Measurements from ENCODE around the gene CHIT1.

Gene CHIT1

GRCh38 chr1:203187689-203188264 lies 41.7 kb downstream of the CHIT1 start:
- peak; percentile 49 for DNase-seq (ENCODE audit: low spot score)

- peak; percentile 52 for DNase-seq (ENCODE audit: low spot score)
Observed at GRCh38 chr1:203187304-203187685, 42.2 kb downstream of the CHIT1 start.

GRCh38 chr1:203186446-203187303 lies 42.8 kb downstream of the CHIT1 start, which contains the start of gene CHI3L1:
Gene CHI3L1, minus strand, starts transcription at chr1:203186704. Its CDS starts 81 bp downstream, at chr1:203186623.
- peak; percentile 66 for DNase-seq (ENCODE audit: low spot score)

GRCh38 chr1:203186091-203186445 lies 43.4 kb downstream of the CHIT1 start:
- DNase-seq (ENCODE audit: low spot score): no peak

GRCh38 chr1:203185585-203185984 lies 43.9 kb downstream of the CHIT1 start:
- no peak for DNase-seq (ENCODE audit: low spot score)

GRCh38 chr1:203185061-203185461 lies 44.4 kb downstream of the CHIT1 start:
- no peak for DNase-seq (ENCODE audit: low spot score)

- DNase-seq (ENCODE audit: low spot score): no peak
Observed at GRCh38 chr1:203184467-203184866, 45.0 kb downstream of the CHIT1 start.

- DNase-seq (ENCODE audit: low spot score): no peak
Observed at GRCh38 chr1:203183828-203184227, 45.6 kb downstream of the CHIT1 start.

GRCh38 chr1:203182387-203182953 lies 47.0 kb downstream of the CHIT1 start:
- DNase-seq (ENCODE audit: low spot score): no peak

GRCh38 chr1:203181586-203182386 lies 47.7 kb downstream of the CHIT1 start:
- no peak for DNase-seq (ENCODE audit: low spot score)

- no peak for DNase-seq (ENCODE audit: low spot score)
Observed at GRCh38 chr1:203180611-203181330, 48.7 kb downstream of the CHIT1 start.

- no peak for DNase-seq (ENCODE audit: low spot score)
Observed at GRCh38 chr1:203179667-203180005, 49.8 kb downstream of the CHIT1 start.

GRCh38 chr1:203178821-203179666 lies 50.4 kb downstream of the CHIT1 start:
- no peak for DNase-seq (ENCODE audit: low spot score)

- no peak for DNase-seq (ENCODE audit: low spot score)
Observed at GRCh38 chr1:203178083-203178482, 51.4 kb downstream of the CHIT1 start.

GRCh38 chr1:203177470-203178039 lies 51.9 kb downstream of the CHIT1 start:
- no peak for DNase-seq (ENCODE audit: low spot score)

GRCh38 chr1:203177036-203177405 lies 52.5 kb downstream of the CHIT1 start:
- DNase-seq (ENCODE audit: low spot score): no peak

GRCh38 chr1:203176273-203177035 lies 53.0 kb downstream of the CHIT1 start:
- no peak for DNase-seq (ENCODE audit: low spot score)

- DNase-seq (ENCODE audit: low spot score): peak; percentile 65
Observed at GRCh38 chr1:203175827-203176241, 53.6 kb downstream of the CHIT1 start.

GRCh38 chr1:203175237-203175826 lies 54.1 kb downstream of the CHIT1 start, which contains the start of gene MYBPH:
Gene MYBPH, minus strand, starts transcription at chr1:203175826. Its CDS starts 71 bp downstream, at chr1:203175755.
- DNase-seq (ENCODE audit: low spot score): no peak

Measured in globus pallidus (tissue), 1 donor.